Measurements from ENCODE around the gene MMGT1. TPM values are rescaled to one million over a fixed set of nuclear protein-coding genes. Genes with fewer than 3 reads are reported as not detected.

Gene MMGT1
- total RNA-seq, 1 donor from 2014 or later, result 34.3 TPM

- TF ChIP-seq CTCF (IDR thresholded peaks at IDR 0.05; ENCODE audit: partially characterized antibody, unreplicated experiment), result no peak
- Mint-ChIP-seq H3K4me3 (ENCODE audit: unreplicated experiment) (peak overlapping the region; percentile 84), H3K36me3 (ENCODE audit: unreplicated experiment) (no peaks in the 10 kb centered on the region), H3K27me3 (ENCODE audit: unreplicated experiment) (peaks cover under 1% of the 10 kb centered on the region), H3K4me1 (ENCODE audit: low read depth, unreplicated experiment) (peaks cover 7% of the 10 kb centered on the region), H3K9me3 (ENCODE audit: unreplicated experiment) (no peaks in the 10 kb centered on the region), H3K27ac (ENCODE audit: unreplicated experiment) (no peak overlapping the region)
- DNase-seq, result no peak
These were observed 1.6 kb upstream of the MMGT1 start for GRCh38 chrX:135975421-135975820.

GRCh38 chrX:135974279-135974856 is 580 bp upstream of the MMGT1 start:
- Mint-ChIP-seq H3K4me3 (ENCODE audit: unreplicated experiment) (peak overlapping the region; percentile 84), H3K36me3 (ENCODE audit: unreplicated experiment) (no peaks in the 10 kb centered on the region), H3K27me3 (ENCODE audit: unreplicated experiment) (peaks cover 1% of the 10 kb centered on the region), H3K4me1 (ENCODE audit: low read depth, unreplicated experiment) (peaks cover 7% of the 10 kb centered on the region), H3K27ac (ENCODE audit: unreplicated experiment) (peak overlapping the region; percentile 60), H3K9me3 (ENCODE audit: unreplicated experiment) (no peaks in the 10 kb centered on the region)
- no peak for TF ChIP-seq CTCF (IDR thresholded peaks at IDR 0.05; ENCODE audit: partially characterized antibody, unreplicated experiment)
- DNase-seq, result peak; percentile 80

GRCh38 chrX:135973025-135973547 is 702 bp downstream of the MMGT1 start:
- DNase-seq, result no peak
- H3K27me3 Mint-ChIP-seq (ENCODE audit: unreplicated experiment), result peaks cover 1% of the 10 kb centered on the region
- no peaks in the 10 kb centered on the region for H3K36me3 Mint-ChIP-seq (ENCODE audit: unreplicated experiment)
- H3K27ac Mint-ChIP-seq (ENCODE audit: unreplicated experiment), result peak overlapping the region; percentile 93
- peaks cover 7% of the 10 kb centered on the region for H3K4me1 Mint-ChIP-seq (ENCODE audit: low read depth, unreplicated experiment)
- peak overlapping the region; percentile 96 for H3K4me3 Mint-ChIP-seq (ENCODE audit: unreplicated experiment)
- TF ChIP-seq CTCF (IDR thresholded peaks at IDR 0.05; ENCODE audit: partially characterized antibody, unreplicated experiment), result no peak
- H3K9me3 Mint-ChIP-seq (ENCODE audit: unreplicated experiment), result no peaks in the 10 kb centered on the region

- Mint-ChIP-seq H3K9me3 (ENCODE audit: unreplicated experiment) (no peaks in the 10 kb centered on the region), H3K4me3 (ENCODE audit: unreplicated experiment) (no peak overlapping the region), H3K27ac (ENCODE audit: unreplicated experiment) (no peak overlapping the region), H3K36me3 (ENCODE audit: unreplicated experiment) (no peaks in the 10 kb centered on the region), H3K27me3 (ENCODE audit: unreplicated experiment) (peaks cover 5% of the 10 kb centered on the region), H3K4me1 (ENCODE audit: low read depth, unreplicated experiment) (no peaks in the 10 kb centered on the region)
- DNase-seq, result no peak
- no peak for TF ChIP-seq CTCF (IDR thresholded peaks at IDR 0.05; ENCODE audit: partially characterized antibody, unreplicated experiment)
These were observed 22.5 kb downstream of the MMGT1 start for GRCh38 chrX:135951291-135951690.

GRCh38 chrX:135944486-135944885 is 29.3 kb downstream of the MMGT1 start:
- H3K27me3 Mint-ChIP-seq (ENCODE audit: unreplicated experiment), result peaks cover 3% of the 10 kb centered on the region
- no peak overlapping the region for H3K4me3 Mint-ChIP-seq (ENCODE audit: unreplicated experiment)
- H3K9me3 Mint-ChIP-seq (ENCODE audit: unreplicated experiment), result no peaks in the 10 kb centered on the region
- H3K4me1 Mint-ChIP-seq (ENCODE audit: low read depth, unreplicated experiment), result no peaks in the 10 kb centered on the region
- no peaks in the 10 kb centered on the region for H3K36me3 Mint-ChIP-seq (ENCODE audit: unreplicated experiment)
- TF ChIP-seq CTCF (IDR thresholded peaks at IDR 0.05; ENCODE audit: partially characterized antibody, unreplicated experiment), result no peak
- no peak for DNase-seq
- H3K27ac Mint-ChIP-seq (ENCODE audit: unreplicated experiment), result no peak overlapping the region

Data from glutamatergic neuron (in vitro differentiated cells).